ENCODE results near the gene ADH6.
"Not testable (repeated sequence)": the region's sequence is repeated elsewhere in the genome, so short reads cannot be mapped to it uniquely, and the experiment has no call there.

Gene ADH6

GRCh38 chr4:99219072-99219471 is at the start of gene ADH6:
Gene ADH6 (minus strand): TSS chr4:99219246. CDS start chr4:99219152, 94 bp downstream.
- DNase-seq (ENCODE audit: low spot score) = no peak

GRCh38 chr4:99264927-99265326 is 45.9 kb upstream of the ADH6 start:
- DNase-seq (ENCODE audit: low spot score) = no peak

GRCh38 chr4:99252746-99253145 is 33.7 kb upstream of the ADH6 start:
- no peak for DNase-seq (ENCODE audit: low spot score)

- DNase-seq (ENCODE audit: low spot score) = no peak
These were observed 29.7 kb upstream of the ADH6 start for GRCh38 chr4:99248714-99249113.

- DNase-seq (ENCODE audit: low spot score) = no peak
These were observed 16.9 kb upstream of the ADH6 start for GRCh38 chr4:99235955-99236354.

- no peak for DNase-seq (ENCODE audit: low spot score)
These were observed 15.4 kb upstream of the ADH6 start for GRCh38 chr4:99234331-99235010.

GRCh38 chr4:99233397-99233796 is 14.4 kb upstream of the ADH6 start:
- DNase-seq (ENCODE audit: low spot score) = not testable (repeated sequence)

- DNase-seq (ENCODE audit: low spot score) = not testable (repeated sequence)
These were observed 9.7 kb upstream of the ADH6 start for GRCh38 chr4:99228706-99229105.

GRCh38 chr4:99227646-99228045 is 8.6 kb upstream of the ADH6 start:
- not testable (repeated sequence) for DNase-seq (ENCODE audit: low spot score)

- DNase-seq (ENCODE audit: low spot score) = no peak
These were observed 2.9 kb upstream of the ADH6 start for GRCh38 chr4:99221980-99222379.

- DNase-seq (ENCODE audit: low spot score) = no peak
These were observed 433 bp upstream of the ADH6 start for GRCh38 chr4:99219479-99219878.

GRCh38 chr4:99215521-99215920 is 3.5 kb downstream of the ADH6 start:
- DNase-seq (ENCODE audit: low spot score) = no peak

- no peak for DNase-seq (ENCODE audit: low spot score)
These were observed 8.3 kb downstream of the ADH6 start for GRCh38 chr4:99210789-99211188.

GRCh38 chr4:99209671-99210070 is 9.4 kb downstream of the ADH6 start:
- no peak for DNase-seq (ENCODE audit: low spot score)

GRCh38 chr4:99208719-99209075 is 10.3 kb downstream of the ADH6 start:
- no peak for DNase-seq (ENCODE audit: low spot score)

- no peak for DNase-seq (ENCODE audit: low spot score)
These were observed 10.9 kb downstream of the ADH6 start for GRCh38 chr4:99207911-99208718.

GRCh38 chr4:99207069-99207743 is 11.8 kb downstream of the ADH6 start:
- DNase-seq (ENCODE audit: low spot score) = no peak

GRCh38 chr4:99205153-99205979 is 13.7 kb downstream of the ADH6 start:
- DNase-seq (ENCODE audit: low spot score) = peak; percentile 25

GRCh38 chr4:99202536-99202935 is 16.5 kb downstream of the ADH6 start:
- no peak for DNase-seq (ENCODE audit: low spot score)

- no peak for DNase-seq (ENCODE audit: low spot score)
These were observed 17.0 kb downstream of the ADH6 start for GRCh38 chr4:99202094-99202493.

GRCh38 chr4:99201690-99202089 is 17.4 kb downstream of the ADH6 start:
- no peak for DNase-seq (ENCODE audit: low spot score)

GRCh38 chr4:99200138-99200537 is 18.9 kb downstream of the ADH6 start:
- no peak for DNase-seq (ENCODE audit: low spot score)

Measured in putamen (tissue), 1 donor.